Esophagus (tissue), 2 donors: ENCODE data around the gene RASSF3. TPM values are rescaled to one million over a fixed set of nuclear protein-coding genes. Genes with fewer than 3 reads are reported as not detected.
"Not testable (repeated sequence)": the region's sequence is repeated elsewhere in the genome, so short reads cannot be mapped to it uniquely, and the experiment has no call there.

Experiments
- H3K27ac ChIP-seq, 2 donors: one replicate each; pipeline ENCODE4 v1.5.1; 2013; ENCODE audit warnings: low read depth in 2 of 2, mild to moderate bottlenecking in 2 of 2, inconsistent platforms in 1 of 2, low read length in 1 of 2, moderate library complexity in 1 of 2
- H3K27me3 ChIP-seq, 2 donors: one replicate each; pipeline ENCODE4 v1.6.1; 2013; ENCODE audit warnings: low read length in 2 of 2, control low read depth in 1 of 2, mild to moderate bottlenecking in 1 of 2; ENCODE audit not compliant: insufficient read depth in 2 of 2, control insufficient read depth in 1 of 2
- H3K36me3 ChIP-seq, 2 donors: one replicate each; pipeline ENCODE4 v1.6.1; 2013; ENCODE audit warnings: low read length in 1 of 2; ENCODE audit not compliant: control insufficient read depth in 2 of 2, insufficient read depth in 2 of 2
- H3K4me1 ChIP-seq, 2 donors: one replicate each; pipeline ENCODE4 v1.6.1; 2013; ENCODE audit warnings: low read length in 1 of 2; ENCODE audit not compliant: control insufficient read depth in 2 of 2, insufficient read depth in 2 of 2
- H3K4me3 ChIP-seq, 2 donors: one replicate each; pipeline ENCODE4 v1.5.1; 2013; ENCODE audit warnings: low read length in 2 of 2, mild to moderate bottlenecking in 2 of 2, low read depth in 1 of 2, moderate library complexity in 1 of 2
- H3K9me3 ChIP-seq, 2 donors: one replicate each; pipeline ENCODE4 v1.6.1; 2013; ENCODE audit warnings: mild to moderate bottlenecking in 2 of 2, low read depth in 1 of 2, low read length in 1 of 2, moderate library complexity in 1 of 2; ENCODE audit not compliant: control insufficient read depth in 2 of 2, insufficient read depth in 1 of 2
- WGBS, 2 donors: extraction: QIAGEN DNeasy Blood & Tissue Kit; methylation state at CpG; one replicate each; pipeline ENCODE4 v1.1.7; 2013; 5-methylcytosine and 5-hydroxymethylcytosine counted together
- polyA plus RNA-seq, 2 donors: library from polyadenylated mRNA; stranded (reverse); fragments of 200-250 nt; gene quantifications; one replicate each; pipeline ENCODE4 v1.2.3, GENCODE V29; 2013
- donor health status: healthy with polysubstance abuse.
- donor health status: Bipolar disorder and iron deficiency.

RASSF3 gene
- polyA plus RNA-seq, 2 donors = 12.2 to 12.5 TPM

DNA sequence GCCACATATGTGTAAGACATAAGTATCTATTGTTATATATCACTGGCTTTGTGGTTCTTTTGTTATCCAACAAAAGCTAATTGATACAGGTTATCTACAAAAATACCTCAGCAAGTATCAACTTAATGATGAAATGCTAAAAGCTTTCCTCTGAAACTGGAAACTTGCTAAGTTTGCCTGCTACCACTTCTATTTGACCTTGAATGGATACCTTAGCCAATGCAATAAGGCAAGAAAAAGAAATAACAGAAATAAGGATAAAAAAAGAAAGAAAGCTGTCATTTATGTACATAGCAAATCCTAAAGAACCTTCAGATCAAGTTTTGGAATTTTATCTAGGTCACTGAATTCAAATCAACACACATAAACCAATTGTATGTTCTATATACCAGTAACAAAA is 35.5 kb upstream of the RASSF3 start:
- Histone ChIP-seq H3K36me3 (no peaks in the 10 kb centered on the region), H3K27ac (no peak overlapping the region), H3K4me1 (no peaks in the 10 kb centered on the region), H3K4me3 (no peak overlapping the region), H3K9me3 (peaks cover 0 to 2% of the 10 kb centered on the region in 2 donors), H3K27me3 (no peaks in the 10 kb centered on the region)

DNA sequence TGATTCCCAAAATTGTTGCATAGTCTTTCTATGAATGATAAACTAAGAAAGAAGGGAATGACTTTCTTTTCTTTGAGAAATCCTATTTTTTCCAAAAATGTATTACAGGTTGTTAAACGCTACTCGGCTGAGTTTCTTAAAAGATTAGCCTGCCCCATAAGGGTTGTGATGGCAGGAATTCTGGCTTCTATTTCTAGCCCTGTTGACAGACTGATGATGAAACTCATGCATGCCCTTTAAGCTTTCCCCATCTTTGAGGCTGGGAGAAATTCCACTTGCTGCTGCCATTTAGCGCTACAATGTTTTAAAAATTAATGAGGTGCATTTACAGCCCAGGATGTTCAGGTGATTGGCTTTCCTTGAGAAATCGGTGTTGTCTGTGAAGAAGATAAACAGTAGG is 33.2 kb upstream of the RASSF3 start:
- Histone ChIP-seq H3K4me1 (no peaks in the 10 kb centered on the region), H3K27ac (no peak overlapping the region), H3K27me3 (no peaks in the 10 kb centered on the region), H3K36me3 (no peaks in the 10 kb centered on the region), H3K9me3 (peaks cover 0 to 2% of the 10 kb centered on the region in 2 donors), H3K4me3 (no peak overlapping the region)
- 88 to 90% methylated on average over 4 of the region's 4 CpGs for WGBS, 2 donors

DNA sequence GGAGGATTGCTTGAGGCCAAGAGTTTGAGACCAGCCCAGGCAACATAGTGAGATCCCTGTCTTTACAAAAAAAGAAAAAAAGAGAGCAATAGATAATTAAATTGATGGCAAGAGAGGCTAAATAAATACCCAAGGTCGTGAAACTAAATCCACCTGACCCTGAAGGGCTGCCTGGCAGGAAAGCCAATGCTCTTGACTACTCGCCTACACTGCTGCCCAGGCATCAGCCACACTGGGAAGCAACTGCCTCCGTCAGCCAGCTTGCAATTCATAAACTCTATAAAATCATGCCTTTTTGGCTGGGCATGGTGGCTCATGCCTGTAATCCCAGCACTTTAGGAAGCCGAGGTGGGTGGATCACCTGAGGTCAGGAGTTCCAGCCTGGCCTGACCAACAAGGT is 31.7 kb upstream of the RASSF3 start:
- no peaks in the 10 kb centered on the region for H3K27me3 ChIP-seq
- peaks cover 0 to 2% of the 10 kb centered on the region in 2 donors for H3K9me3 ChIP-seq
- H3K36me3 ChIP-seq = no peaks in the 10 kb centered on the region
- peaks cover 0 to 2% of the 10 kb centered on the region in 2 donors for H3K4me1 ChIP-seq
- WGBS, 2 donors = 80 to 84% methylated on average over 4 of the region's 4 CpGs
- H3K27ac ChIP-seq = no peak overlapping the region
- no peak overlapping the region for H3K4me3 ChIP-seq

DNA sequence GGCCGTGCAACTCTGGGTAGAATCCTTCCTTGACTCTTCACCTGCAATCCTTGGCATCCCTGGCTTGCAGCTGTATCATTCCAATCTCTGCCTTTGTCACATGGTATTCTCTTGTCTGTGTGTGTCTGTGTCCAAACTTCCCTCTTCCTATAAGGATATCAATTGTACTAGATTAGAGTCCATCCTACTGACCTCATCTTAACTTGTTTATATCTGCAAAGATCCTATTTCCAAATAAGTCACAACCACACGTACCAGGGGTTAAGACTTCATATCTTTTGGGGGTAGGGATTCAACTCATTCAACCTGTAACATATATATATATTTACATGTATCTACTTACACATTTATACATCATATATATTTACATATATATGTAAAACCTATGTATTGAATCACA is 29.6 kb upstream of the RASSF3 start:
- no peaks in the 10 kb centered on the region for H3K27me3 ChIP-seq
- H3K9me3 ChIP-seq = no peaks in the 10 kb centered on the region
- H3K4me1 ChIP-seq = peaks cover 0 to 2% of the 10 kb centered on the region in 2 donors
- WGBS, 2 donors = 63 to 86% methylated on average over 2 of the region's 2 CpGs
- H3K4me3 ChIP-seq = no peak overlapping the region
- no peak overlapping the region for H3K27ac ChIP-seq
- no peaks in the 10 kb centered on the region for H3K36me3 ChIP-seq

DNA sequence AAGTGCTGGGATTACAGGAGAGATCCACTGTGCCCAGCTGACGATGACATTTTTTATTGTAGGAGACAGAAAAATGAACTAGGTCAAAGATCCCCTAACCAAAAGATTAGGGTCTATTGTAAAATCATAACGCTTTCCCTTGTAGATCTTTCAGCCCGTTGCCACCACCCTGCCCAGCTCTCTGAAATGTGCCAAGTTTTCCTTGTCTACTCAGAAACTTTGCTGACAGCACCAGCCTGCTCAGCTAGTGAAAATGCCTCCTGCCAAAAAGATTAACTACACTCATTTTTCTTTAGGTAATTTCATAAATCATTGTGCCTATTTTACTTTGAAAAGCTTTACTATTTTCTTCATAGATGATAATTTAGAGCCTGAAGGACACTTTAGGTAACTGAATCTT is 28.2 kb upstream of the RASSF3 start:
- no peaks in the 10 kb centered on the region for H3K27me3 ChIP-seq
- no peaks in the 10 kb centered on the region for H3K36me3 ChIP-seq
- H3K4me1 ChIP-seq = peaks cover 0 to 2% of the 10 kb centered on the region in 2 donors
- H3K4me3 ChIP-seq = no peak overlapping the region
- H3K9me3 ChIP-seq = no peaks in the 10 kb centered on the region
- WGBS, 2 donors = 41 to 45% methylated on average over 3 of the region's 3 CpGs
- no peak overlapping the region for H3K27ac ChIP-seq

DNA sequence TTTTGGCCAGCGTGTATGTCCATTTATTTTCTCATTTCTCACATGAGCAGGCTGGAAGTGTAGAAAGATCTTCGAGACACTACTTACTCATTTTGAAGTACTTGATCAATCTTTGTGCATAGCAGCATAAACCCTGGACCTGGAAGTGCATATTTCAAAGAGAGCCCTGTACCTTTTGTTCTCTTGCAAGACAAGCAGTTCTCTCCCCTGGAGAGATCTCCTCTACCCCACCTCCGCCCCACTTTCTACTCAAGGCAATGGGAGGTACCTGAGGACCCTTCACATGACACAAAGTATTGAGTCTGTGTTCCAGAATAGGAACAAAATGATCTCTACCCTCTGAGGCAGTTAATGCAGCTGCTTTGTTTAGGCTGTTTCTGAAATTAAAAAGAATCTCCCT is 27.4 kb upstream of the RASSF3 start:
- H3K27ac ChIP-seq = no peak overlapping the region
- H3K4me1 ChIP-seq = peaks cover 0 to 2% of the 10 kb centered on the region in 2 donors
- no peak overlapping the region for H3K4me3 ChIP-seq
- H3K9me3 ChIP-seq = no peaks in the 10 kb centered on the region
- H3K36me3 ChIP-seq = no peaks in the 10 kb centered on the region
- 66 to 71% methylated on average over 3 of the region's 3 CpGs for WGBS, 2 donors
- H3K27me3 ChIP-seq = no peaks in the 10 kb centered on the region

DNA sequence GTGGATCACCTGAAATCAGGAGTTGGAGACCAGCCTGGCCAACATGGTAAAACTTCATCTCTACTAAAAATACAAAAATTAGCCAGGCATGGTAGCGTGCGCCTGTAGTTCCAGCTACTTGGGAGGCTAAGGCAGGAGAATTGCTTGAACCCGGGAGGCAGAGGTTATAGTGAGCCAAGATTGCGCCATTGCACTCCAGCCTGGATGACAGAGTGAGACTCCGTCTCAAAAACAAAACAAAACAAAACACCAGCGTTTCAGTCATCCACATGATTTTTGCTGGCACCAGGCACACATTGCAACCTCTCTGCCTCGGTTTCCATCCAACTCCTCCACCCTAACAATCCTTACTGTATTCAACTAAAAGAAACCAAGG is 26.9 kb upstream of the RASSF3 start:
- not testable (repeated sequence) for H3K36me3 ChIP-seq, H3K27me3 ChIP-seq, H3K4me3 ChIP-seq, H3K4me1 ChIP-seq, H3K9me3 ChIP-seq, H3K27ac ChIP-seq
- WGBS, 2 donors = 76% methylated on average over 7 of the region's 7 CpGs

DNA sequence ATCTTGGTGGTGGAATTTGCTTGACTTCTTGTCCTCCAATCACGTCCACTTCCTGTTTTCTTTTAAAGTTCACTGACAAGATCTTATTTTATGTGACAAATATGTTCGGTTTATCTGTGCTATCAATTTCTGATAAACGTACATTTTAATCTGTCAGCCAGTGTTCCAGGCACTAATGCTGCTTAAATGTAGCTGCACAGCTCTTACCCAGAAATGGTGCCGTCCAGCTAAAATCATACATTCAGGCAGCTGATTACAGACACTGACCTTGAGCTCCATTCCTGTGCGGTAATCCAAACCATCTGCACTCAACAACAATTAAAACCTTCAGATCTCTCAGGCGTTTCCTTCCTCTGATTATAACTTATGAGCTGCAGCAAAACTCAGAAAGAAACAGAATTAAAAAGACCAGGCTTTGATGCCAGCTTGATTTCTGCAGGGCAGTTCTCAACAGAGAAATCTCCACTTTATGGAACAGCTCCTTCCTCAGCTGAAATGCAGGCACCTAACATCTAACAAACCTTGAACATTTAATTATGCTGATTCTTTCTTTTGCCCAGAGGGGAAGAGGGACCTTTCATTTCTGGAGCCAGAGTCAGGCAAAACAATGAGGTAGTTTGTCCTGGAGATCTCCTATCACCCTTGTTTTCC is 26.4 kb upstream of the RASSF3 start:
- 29 to 40% methylated on average over 6 of the region's 6 CpGs for WGBS, 2 donors
- Histone ChIP-seq H3K27me3 (no peaks in the 10 kb centered on the region), H3K9me3 (no peaks in the 10 kb centered on the region), H3K4me3 (no peak overlapping the region), H3K4me1 (peaks cover 0 to 2% of the 10 kb centered on the region in 2 donors), H3K36me3 (no peaks in the 10 kb centered on the region), H3K27ac (no peak overlapping the region)

DNA sequence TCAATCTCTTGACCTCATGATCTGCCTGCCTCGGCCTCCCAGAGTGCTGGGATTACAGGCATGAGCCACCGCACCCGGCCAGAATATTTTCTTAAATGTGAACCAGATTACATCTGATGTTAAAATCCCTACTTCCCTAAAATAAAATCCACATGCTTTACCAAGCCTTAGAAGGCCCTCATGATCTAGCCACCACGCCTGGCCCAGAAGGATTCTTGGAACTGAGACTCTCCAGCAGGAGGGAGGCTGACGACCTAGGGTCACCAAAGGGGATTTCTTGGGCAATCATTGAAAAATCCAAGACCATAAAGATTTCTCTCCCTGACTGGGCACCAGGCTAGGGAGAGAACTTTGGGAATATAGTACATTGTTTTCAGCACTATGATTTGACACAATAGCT is 25.2 kb upstream of the RASSF3 start:
- Histone ChIP-seq H3K36me3 (no peaks in the 10 kb centered on the region), H3K4me3 (no peak overlapping the region), H3K4me1 (peaks cover 0 to 2% of the 10 kb centered on the region in 2 donors), H3K27ac (no peak overlapping the region), H3K27me3 (no peaks in the 10 kb centered on the region), H3K9me3 (no peaks in the 10 kb centered on the region)
- 87 to 91% methylated on average over 5 of the region's 5 CpGs for WGBS, 2 donors

DNA sequence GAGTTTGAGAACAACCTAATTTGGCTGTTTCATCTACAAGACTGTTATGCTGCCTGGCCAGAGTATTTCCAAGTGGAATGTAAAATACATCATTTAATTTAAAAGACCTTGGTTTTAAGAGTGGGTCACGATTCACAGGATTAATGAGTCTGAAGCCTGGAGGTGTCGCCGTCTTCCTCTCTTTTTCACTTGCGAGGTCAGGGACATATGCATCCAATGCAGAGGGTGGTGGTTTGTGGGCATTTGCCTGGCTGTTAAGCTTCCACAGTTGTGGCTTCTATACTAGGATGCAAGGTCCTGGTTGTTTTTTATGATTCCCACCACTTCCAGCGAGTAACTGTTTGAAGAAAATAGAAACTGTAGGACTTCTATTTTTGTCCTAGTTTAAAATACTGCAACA is 22.8 kb upstream of the RASSF3 start:
- no peaks in the 10 kb centered on the region for H3K36me3 ChIP-seq
- WGBS, 2 donors = 81 to 86% methylated on average over 5 of the region's 5 CpGs
- peaks cover 0 to 2% of the 10 kb centered on the region in 2 donors for H3K4me1 ChIP-seq

More for the DNA sequence above, 22.8 kb upstream of the RASSF3 start:
- Histone ChIP-seq H3K9me3 (no peaks in the 10 kb centered on the region), H3K27me3 (no peaks in the 10 kb centered on the region), H3K27ac (no peak overlapping the region), H3K4me3 (no peak overlapping the region)
